ENCODE results near the gene GDI2.
"Not testable (repeated sequence)": the region's sequence is repeated elsewhere in the genome, so short reads cannot be mapped to it uniquely, and the experiment has no call there.

GDI2 gene

GRCh38 chr10:5813341-5814109, at the start of gene GDI2:
Gene GDI2, minus strand, starts transcription at chr10:5813434. Its CDS starts 176 bp downstream, at chr10:5813258.
- DNase-seq = peak; percentile 97

GRCh38 chr10:5862360-5862961, 49.2 kb upstream of the GDI2 start:
- no peak for DNase-seq

- DNase-seq = no peak
These were observed 46.8 kb upstream of the GDI2 start for GRCh38 chr10:5860066-5860465.

- no peak for DNase-seq
These were observed 45.6 kb upstream of the GDI2 start for GRCh38 chr10:5858811-5859210.

- DNase-seq = no peak
These were observed 43.4 kb upstream of the GDI2 start for GRCh38 chr10:5856701-5857004.

GRCh38 chr10:5855979-5856700, 42.9 kb upstream of the GDI2 start:
- DNase-seq = no peak

- DNase-seq = no peak
These were observed 40.9 kb upstream of the GDI2 start for GRCh38 chr10:5854131-5854475.

GRCh38 chr10:5846667-5847066, 33.4 kb upstream of the GDI2 start:
- not testable (repeated sequence) for DNase-seq

- DNase-seq = no peak
These were observed 31.3 kb upstream of the GDI2 start for GRCh38 chr10:5844345-5845055.

GRCh38 chr10:5843686-5844344, 30.6 kb upstream of the GDI2 start:
- no peak for DNase-seq

GRCh38 chr10:5841965-5842364, 28.7 kb upstream of the GDI2 start:
- no peak for DNase-seq

- DNase-seq = no peak
These were observed 27.4 kb upstream of the GDI2 start for GRCh38 chr10:5840314-5841307.

- DNase-seq = not testable (repeated sequence)
These were observed 22.9 kb upstream of the GDI2 start for GRCh38 chr10:5836181-5836580.

GRCh38 chr10:5835446-5836095, 22.3 kb upstream of the GDI2 start:
- no peak for DNase-seq

GRCh38 chr10:5833814-5834213, 20.6 kb upstream of the GDI2 start:
- DNase-seq = no peak

- DNase-seq = no peak
These were observed 19.7 kb upstream of the GDI2 start for GRCh38 chr10:5832946-5833345.

GRCh38 chr10:5831446-5831782, 18.2 kb upstream of the GDI2 start:
- DNase-seq = no peak

GRCh38 chr10:5830629-5831445, 17.6 kb upstream of the GDI2 start:
- no peak for DNase-seq

GRCh38 chr10:5829267-5829666, 16.0 kb upstream of the GDI2 start:
- no peak for DNase-seq

- no peak for DNase-seq
These were observed 15.5 kb upstream of the GDI2 start for GRCh38 chr10:5828725-5829124.
